B cell (primary cell): ENCODE measurements around the gene NLGN4X. TPM values are rescaled to one million over a fixed set of nuclear protein-coding genes. Genes with fewer than 3 reads are reported as not detected.

ENCODE experiments used
- ATAC-seq: fragments of 200-7000 bp; cut with Tn5 transposase; one replicate; pipeline ENCODE4 v1.10.0; 2021; ENCODE audit warnings: low read depth, mild to moderate bottlenecking, moderate number of reproducible peaks, moderate library complexity
- CTCF ChIA-PET: fragments of 350-600 bp; sonication (Branson Sonifier 250); formaldehyde crosslinking; loops from one replicate; lab custom pipeline; 2021; ENCODE audit warnings: antibody characterized with exemption, inconsistent platforms; lab: Charles Lee
- POLR2A ChIA-PET: fragments of 350-600 bp; sonication (Branson Sonifier 250); formaldehyde crosslinking; loops from one replicate; lab custom pipeline; 2021; ENCODE audit warnings: antibody characterized with exemption; lab: Charles Lee
- DNase-seq: peaks from one replicate; pipeline ENCODE4 v3.0.0; 2013
- H2AFZ ChIP-seq: 2 replicates; pipeline ENCODE4 v1.6.1; 2012; ENCODE audit warnings: mild to moderate bottlenecking, low read depth, low read length; ENCODE audit not compliant: insufficient read depth, poor library complexity, severe bottlenecking
- H3K27ac ChIP-seq, 2 donors: 1 replicate in 1 of 2; 2 replicates in 1 of 2; pipeline ENCODE4 v1.5.1; 2012 to 2013; ENCODE audit warnings: low read length in 2 of 2, mild to moderate bottlenecking in 2 of 2, moderate library complexity in 1 of 2
- H3K27me3 ChIP-seq, 4 experiments: fragments of 200-600 bp in 1 of 4; sonication (generic) in 1 of 4; replicated peaks in 1 of 4; 1 replicate in 2 of 4; 2 replicates in 2 of 4; pipeline versions ENCODE4 v1.6.1 to v1.7.0; 2013 to 2016; ENCODE audit warnings: low read length in 3 of 4, mild to moderate bottlenecking in 2 of 4, mixed read lengths in 1 of 4, moderate library complexity in 1 of 4; ENCODE audit not compliant: insufficient read depth in 4 of 4, control insufficient read depth in 3 of 4; ENCODE audit errors: control extremely low read depth in 1 of 4
- H3K36me3 ChIP-seq, 2 experiments: replicated peaks in 1 of 2; 1 replicate in 1 of 2; 2 replicates in 1 of 2; pipeline versions ENCODE4 v1.6.1 to v1.7.1; 2013; ENCODE audit warnings: low read length in 1 of 2; ENCODE audit not compliant: insufficient read depth in 2 of 2, control insufficient read depth in 1 of 2; ENCODE audit errors: control extremely low read depth in 1 of 2, extremely low read depth in 1 of 2
- H3K4me1 ChIP-seq, 2 donors: fragments of 200-600 bp in 1 of 2; sonication (generic) in 1 of 2; 1 replicate in 1 of 2; 2 replicates in 1 of 2; pipeline versions ENCODE4 v1.5.1 to v1.6.1; 2013 to 2017; ENCODE audit warnings: low read length in 2 of 2; ENCODE audit not compliant: control insufficient read depth in 2 of 2, insufficient read depth in 2 of 2
- H3K4me2 ChIP-seq: replicated peaks from 2 replicates; pipeline ENCODE3; 2012; ENCODE audit warnings: mild to moderate bottlenecking, low read depth, low read length; ENCODE audit not compliant: poor library complexity, severe bottlenecking
- H3K4me3 ChIP-seq, 5 experiments: fragments of 200-600 bp in 1 of 5; sonication (generic) in 1 of 5; 1 replicate in 3 of 5; 2 replicates in 2 of 5; pipeline versions ENCODE4 v1.5.1 to v1.7.0; 2011 to 2016; ENCODE audit warnings: low read length in 4 of 5, mild to moderate bottlenecking in 4 of 5, low read depth in 2 of 5, control low read depth in 1 of 5, moderate library complexity in 1 of 5; ENCODE audit not compliant: insufficient read depth in 1 of 5; ENCODE audit errors: control extremely low read depth in 1 of 5, extremely low read depth in 1 of 5
- H3K79me2 ChIP-seq: fragments of 200-600 bp; sonication (generic); one replicate; pipeline ENCODE4 v1.6.0; 2016; ENCODE audit warnings: low read length; ENCODE audit not compliant: control insufficient read depth, insufficient read depth
- H3K9ac ChIP-seq: fragments of 200-600 bp; sonication (generic); 2 replicates; pipeline ENCODE4 v1.6.1; 2017; ENCODE audit warnings: mild to moderate bottlenecking, low read length, moderate library complexity
- H3K9me3 ChIP-seq, 3 donors: one replicate each; pipeline versions ENCODE4 v1.6.1 to v1.7.1; 2013; ENCODE audit warnings: low read length in 2 of 3; ENCODE audit not compliant: control insufficient read depth in 2 of 3, insufficient read depth in 1 of 3; ENCODE audit errors: control extremely low read depth in 1 of 3
- H4K20me1 ChIP-seq: 2 replicates; pipeline ENCODE4 v1.6.0; 2012; ENCODE audit warnings: mild to moderate bottlenecking, low read length; ENCODE audit not compliant: insufficient read depth, control insufficient read depth, poor library complexity, severe bottlenecking
- H3K27ac Mint-ChIP-seq: one replicate; pipeline ENCODE4 v1.8.0; 2021; ENCODE audit warnings: mixed read lengths
- H3K27me3 Mint-ChIP-seq: one replicate; pipeline ENCODE4 v1.8.0; 2021; ENCODE audit warnings: mixed read lengths
- H3K4me1 Mint-ChIP-seq: one replicate; pipeline ENCODE4 v1.8.0; 2021; ENCODE audit warnings: mixed read lengths
- H3K4me3 Mint-ChIP-seq: one replicate; pipeline ENCODE4 v1.8.0; 2021; ENCODE audit warnings: mixed read lengths
- H3K9me3 Mint-ChIP-seq: one replicate; pipeline ENCODE4 v1.8.0; 2022; ENCODE audit warnings: mixed read lengths; ENCODE audit not compliant: insufficient read depth
- EZH2 ChIP-seq: IDR thresholded peaks from 2 replicates; pipeline ENCODE4 v1.6.1; 2012; ENCODE audit warnings: borderline replicate concordance, low read depth, mild to moderate bottlenecking, moderate library complexity, low read length; ENCODE audit not compliant: insufficient read depth, poor library complexity, severe bottlenecking
- WGBS: methylation state at CpG from one replicate; pipeline ENCODE4 v1.1.5; 2013; ENCODE audit warnings: missing lambda C conversion rate; ENCODE audit not compliant: insufficient coverage; 5-methylcytosine and 5-hydroxymethylcytosine counted together
- intact Hi-C: fragments of 100-400 bp; cut with micrococcal nuclease; formaldehyde crosslinking; loops from one replicate; pipeline ENCODE4 v1.10.0; 2022
- polyA plus RNA-seq: library from polyadenylated mRNA; depleted of rRNA; stranded (reverse); fragments of >200 nt; gene quantifications from 2 replicates; pipeline ENCODE4 v1.2.3, GENCODE V29; 2012
- total RNA-seq, 2 donors: library from RNA; stranded (reverse); fragments of 120-200 nt in 1 of 2; gene quantifications; 1 replicate in 1 of 2; 2 replicates in 1 of 2; pipeline versions ENCODE4 v1.2.3 to v1.2.4, GENCODE V29; 2013 to 2022
- TF ChIP-seq, protein P1 (sequence below): fragments of 200-600 bp; IDR thresholded peaks from one replicate; pipeline ENCODE4 v1.8.0; 2022; ENCODE audit warnings: antibody characterized with exemption, mild to moderate bottlenecking

NLGN4X gene
- total and polyA plus RNA-seq, 2 donors (not counting 1 experiment from before 2014, with no cell fraction given), result 0.09 to 0.34 TPM

DNA sequence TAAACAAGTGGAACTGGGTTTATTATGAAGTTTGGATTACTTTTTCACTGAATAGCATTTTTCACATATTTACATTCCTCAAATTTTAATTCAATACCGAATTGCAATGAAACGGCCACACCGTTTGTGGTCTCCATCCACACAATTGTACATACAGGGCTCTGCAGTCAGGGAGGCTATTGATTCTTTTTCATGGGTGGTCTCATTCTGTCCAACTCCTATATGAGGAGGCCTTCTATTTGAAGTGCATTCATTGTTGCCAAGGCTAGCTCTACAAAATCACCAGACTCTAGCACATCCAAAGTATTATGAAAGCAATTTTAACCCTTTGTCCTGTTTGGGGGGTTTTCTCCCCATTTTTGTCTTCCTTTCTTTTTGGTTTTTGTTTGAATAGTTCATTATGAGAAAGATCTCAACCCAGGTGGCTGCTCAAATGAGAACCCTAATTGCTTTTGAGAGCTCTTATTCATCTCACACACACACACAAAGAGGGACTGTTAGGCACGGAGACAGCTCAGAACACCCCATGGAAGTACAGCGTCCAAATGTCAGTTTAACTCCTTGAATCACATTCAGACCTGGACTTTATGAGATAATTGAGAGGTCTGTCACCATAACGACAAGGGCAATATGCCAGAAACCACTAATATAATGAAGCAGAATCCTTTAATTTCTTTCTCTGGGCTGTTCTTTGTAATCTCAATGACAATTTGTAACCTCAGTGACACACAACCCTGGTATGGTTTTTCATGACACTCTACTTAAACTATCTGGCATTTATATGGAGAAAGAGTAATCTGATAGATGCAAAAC is 79.4 kb downstream of the NLGN4X start:
- no peak overlapping the region for H3K4me3 ChIP-seq
- H3K36me3 ChIP-seq, result no peaks in the 10 kb centered on the region
- Mint-ChIP-seq H3K4me1 (no peaks in the 10 kb centered on the region), H3K27ac (no peak overlapping the region), H3K9me3 (no peaks in the 10 kb centered on the region), H3K27me3 (no peaks in the 10 kb centered on the region), H3K4me3 (no peak overlapping the region)
- no peak for TF ChIP-seq EZH2
- TF ChIP-seq, protein P1, sequence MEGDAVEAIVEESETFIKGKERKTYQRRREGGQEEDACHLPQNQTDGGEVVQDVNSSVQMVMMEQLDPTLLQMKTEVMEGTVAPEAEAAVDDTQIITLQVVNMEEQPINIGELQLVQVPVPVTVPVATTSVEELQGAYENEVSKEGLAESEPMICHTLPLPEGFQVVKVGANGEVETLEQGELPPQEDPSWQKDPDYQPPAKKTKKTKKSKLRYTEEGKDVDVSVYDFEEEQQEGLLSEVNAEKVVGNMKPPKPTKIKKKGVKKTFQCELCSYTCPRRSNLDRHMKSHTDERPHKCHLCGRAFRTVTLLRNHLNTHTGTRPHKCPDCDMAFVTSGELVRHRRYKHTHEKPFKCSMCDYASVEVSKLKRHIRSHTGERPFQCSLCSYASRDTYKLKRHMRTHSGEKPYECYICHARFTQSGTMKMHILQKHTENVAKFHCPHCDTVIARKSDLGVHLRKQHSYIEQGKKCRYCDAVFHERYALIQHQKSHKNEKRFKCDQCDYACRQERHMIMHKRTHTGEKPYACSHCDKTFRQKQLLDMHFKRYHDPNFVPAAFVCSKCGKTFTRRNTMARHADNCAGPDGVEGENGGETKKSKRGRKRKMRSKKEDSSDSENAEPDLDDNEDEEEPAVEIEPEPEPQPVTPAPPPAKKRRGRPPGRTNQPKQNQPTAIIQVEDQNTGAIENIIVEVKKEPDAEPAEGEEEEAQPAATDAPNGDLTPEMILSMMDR, result no peak
- intact Hi-C loops, result no loop called here
- no peak overlapping the region for H3K27ac ChIP-seq
- no peak overlapping the region for H3K9ac ChIP-seq
- no CpG with 5 or more reads among the region's 6 CpGs for WGBS
- H4K20me1 ChIP-seq, result no peaks in the 10 kb centered on the region
- H2AFZ ChIP-seq, result no peak overlapping the region
- ATAC-seq, result no peak
- ChIA-PET POLR2A (no interaction called here), CTCF (no interaction called here)
- H3K4me2 ChIP-seq, result no peak overlapping the region
- no peaks in the 10 kb centered on the region for H3K4me1 ChIP-seq
- no peaks in the 10 kb centered on the region for H3K79me2 ChIP-seq
- H3K27me3 ChIP-seq, result no peaks in the 10 kb centered on the region
- DNase-seq, result no peak
- H3K9me3 ChIP-seq, result no peaks in the 10 kb centered on the region

DNA sequence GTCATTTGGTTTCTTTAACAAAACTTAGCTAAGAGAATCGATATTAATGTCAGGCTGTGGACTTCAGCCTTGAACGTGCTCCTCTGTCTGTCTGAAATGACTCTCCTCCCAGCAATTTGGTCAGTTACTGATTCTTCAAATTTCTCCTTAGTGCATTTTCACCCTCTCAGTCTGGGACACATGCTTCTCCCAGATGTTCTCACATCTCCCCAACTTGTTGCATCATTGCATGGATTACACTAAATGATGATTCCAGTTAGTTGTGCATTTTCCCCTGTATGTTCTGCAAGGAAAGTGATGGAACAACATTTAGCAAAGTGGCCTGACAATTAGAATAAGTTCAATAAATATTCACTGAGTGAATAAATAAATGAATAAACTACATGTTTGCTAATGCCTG is 94.4 kb downstream of the NLGN4X start:
- intact Hi-C loops, result no loop called here
- no peak overlapping the region for H3K4me3 Mint-ChIP-seq

More for the DNA sequence above, 94.4 kb downstream of the NLGN4X start:
- Histone ChIP-seq H4K20me1 (no peaks in the 10 kb centered on the region), H3K4me3 (no peak overlapping the region), H3K27me3 (no peaks in the 10 kb centered on the region), H3K9ac (no peak overlapping the region), H2AFZ (no peak overlapping the region), H3K36me3 (no peaks in the 10 kb centered on the region), H3K79me2 (no peaks in the 10 kb centered on the region), H3K4me2 (no peak overlapping the region), H3K9me3 (no peaks in the 10 kb centered on the region), H3K27ac (no peak overlapping the region), H3K4me1 (no peaks in the 10 kb centered on the region)
- H3K27ac Mint-ChIP-seq, result no peak overlapping the region
- ChIA-PET CTCF (no interaction called here), POLR2A (no interaction called here)
- no CpG with 5 or more reads among the region's 2 CpGs for WGBS
- no peak for TF ChIP-seq EZH2
- TF ChIP-seq, protein P1, result no peak
- no peak for DNase-seq
- no peaks in the 10 kb centered on the region for H3K27me3 Mint-ChIP-seq
- ATAC-seq, result no peak
- no peaks in the 10 kb centered on the region for H3K4me1 Mint-ChIP-seq
- no peaks in the 10 kb centered on the region for H3K9me3 Mint-ChIP-seq
